Tibial nerve (tissue), 4 donors: Measurements from ENCODE around the gene TARBP2. TPM values are rescaled to one million over a fixed set of nuclear protein-coding genes. Genes with fewer than 3 reads are reported as not detected.
A peak's percentile ranks its signal among the peaks of the same experiment; 100 is the strongest.

Experiments used
- DNase-seq, 2 donors: peaks; one replicate each; pipeline ENCODE4 v3.0.0-alpha.2; 2019; ENCODE audit warnings: low spot score in 2 of 2
- H3K27ac ChIP-seq, 4 donors: fragments of 200-600 bp; sonication (generic) in 3 of 4; one replicate each; pipeline ENCODE4 v1.5.1; 2017 to 2019; ENCODE audit warnings: mild to moderate bottlenecking in 1 of 4
- H3K27me3 ChIP-seq, 2 donors: fragments of 200-600 bp; sonication (generic) in 1 of 2; one replicate each; pipeline versions ENCODE4 v1.5.1 to v1.6.0; 2017 to 2019
- H3K36me3 ChIP-seq, 3 donors: fragments of 200-600 bp; sonication (generic); one replicate each; pipeline ENCODE4 v1.5.1; 2018 to 2019
- H3K4me1 ChIP-seq, 4 donors: fragments of 200-600 bp; sonication (generic) in 3 of 4; one replicate each; pipeline ENCODE4 v1.5.1; 2017 to 2019
- H3K4me3 ChIP-seq, 4 donors: fragments of 200-600 bp; sonication (generic) in 3 of 4; one replicate each; pipeline ENCODE4 v1.5.1; 2017 to 2019; ENCODE audit warnings: mild to moderate bottlenecking in 1 of 4, moderate library complexity in 1 of 4
- H3K9me3 ChIP-seq, 4 donors: fragments of 200-600 bp; sonication (generic) in 3 of 4; one replicate each; pipeline ENCODE4 v1.5.1; 2017 to 2019
- EP300 ChIP-seq, 2 donors: sonication (generic); formaldehyde crosslinking; IDR thresholded peaks; one replicate each; pipeline ENCODE4 v1.6.1; 2017; ENCODE audit warnings: antibody characterized with exemption in 2 of 2, mild to moderate bottlenecking in 1 of 2
- POLR2A ChIP-seq, 2 donors: fragments of 450-650 bp; IDR thresholded peaks; one replicate each; pipeline ENCODE4 v1.6.1; 2017; ENCODE audit warnings: antibody characterized with exemption in 2 of 2, mild to moderate bottlenecking in 2 of 2, moderate library complexity in 2 of 2
- WGBS, 2 donors: methylation state at CpG; one replicate each; pipeline ENCODE4 v1.1.5; 2018; 5-methylcytosine and 5-hydroxymethylcytosine counted together
- total RNA-seq, 4 donors: library from RNA; depleted of rRNA; stranded (reverse); fragments of >200 nt; gene quantifications; one replicate each; pipeline ENCODE4 v1.1.0, GENCODE V29; 2016
- TF ChIP-seq, protein P1 (sequence below), 5 experiments: fragments of 200-600 bp in 3 of 5; fragments of 450-650 bp in 2 of 5; sonication (generic) in 3 of 5; IDR thresholded peaks; one replicate each; pipeline ENCODE4 v1.5.1; 2016 to 2019; ENCODE audit warnings: antibody characterized with exemption in 5 of 5, mild to moderate bottlenecking in 3 of 5, moderate library complexity in 2 of 5

Gene TARBP2
- total RNA-seq, 4 donors from 2014 or later, result 25.3 to 56.4 (median 36.1) TPM

DNA sequence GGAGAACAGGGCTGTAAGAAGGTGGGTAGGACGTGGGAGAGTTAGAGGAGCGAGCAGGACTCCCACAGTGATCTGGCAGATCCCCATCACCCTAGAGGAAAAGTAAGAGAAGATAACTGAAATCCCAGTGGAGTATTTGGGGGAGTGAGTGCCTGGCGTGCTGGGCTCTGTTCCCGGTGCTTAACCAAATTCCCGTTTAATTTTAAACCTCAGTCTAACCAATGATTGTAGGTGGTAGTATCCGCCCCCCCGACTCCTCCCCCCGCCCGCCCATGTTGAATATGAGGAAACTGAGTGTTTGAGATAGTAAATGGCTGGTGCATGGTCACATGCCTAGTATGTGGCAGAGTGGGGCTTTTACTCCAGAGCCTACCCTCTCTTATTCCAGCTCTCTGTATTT is 1.2 kb downstream of the TARBP2 start:
- no peak for DNase-seq
- peak overlapping the region; percentile 94 to 100 (median 98) for H3K27ac ChIP-seq
- no peaks in the 10 kb centered on the region for H3K9me3 ChIP-seq
- H3K27me3 ChIP-seq, result no peaks in the 10 kb centered on the region
- WGBS, 2 donors, result 50 to 53% methylated on average over 9 of the region's 9 CpGs
- peak overlapping the region in 3 of 4 donors; percentile 49 to 77 (median 76) for H3K4me3 ChIP-seq
- H3K36me3 ChIP-seq, result peaks cover 0 to 37% (median 3%) of the 10 kb centered on the region in 3 donors
- peaks cover 2 to 64% (median 24%) of the 10 kb centered on the region in 4 donors for H3K4me1 ChIP-seq
- TF ChIP-seq POLR2A (IDR thresholded peaks at IDR 0.05) (no peak), EP300 (IDR thresholded peaks at IDR 0.05) (no peak)
- TF ChIP-seq, protein P1, sequence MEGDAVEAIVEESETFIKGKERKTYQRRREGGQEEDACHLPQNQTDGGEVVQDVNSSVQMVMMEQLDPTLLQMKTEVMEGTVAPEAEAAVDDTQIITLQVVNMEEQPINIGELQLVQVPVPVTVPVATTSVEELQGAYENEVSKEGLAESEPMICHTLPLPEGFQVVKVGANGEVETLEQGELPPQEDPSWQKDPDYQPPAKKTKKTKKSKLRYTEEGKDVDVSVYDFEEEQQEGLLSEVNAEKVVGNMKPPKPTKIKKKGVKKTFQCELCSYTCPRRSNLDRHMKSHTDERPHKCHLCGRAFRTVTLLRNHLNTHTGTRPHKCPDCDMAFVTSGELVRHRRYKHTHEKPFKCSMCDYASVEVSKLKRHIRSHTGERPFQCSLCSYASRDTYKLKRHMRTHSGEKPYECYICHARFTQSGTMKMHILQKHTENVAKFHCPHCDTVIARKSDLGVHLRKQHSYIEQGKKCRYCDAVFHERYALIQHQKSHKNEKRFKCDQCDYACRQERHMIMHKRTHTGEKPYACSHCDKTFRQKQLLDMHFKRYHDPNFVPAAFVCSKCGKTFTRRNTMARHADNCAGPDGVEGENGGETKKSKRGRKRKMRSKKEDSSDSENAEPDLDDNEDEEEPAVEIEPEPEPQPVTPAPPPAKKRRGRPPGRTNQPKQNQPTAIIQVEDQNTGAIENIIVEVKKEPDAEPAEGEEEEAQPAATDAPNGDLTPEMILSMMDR (IDR thresholded peaks at IDR 0.05), result no peak

DNA sequence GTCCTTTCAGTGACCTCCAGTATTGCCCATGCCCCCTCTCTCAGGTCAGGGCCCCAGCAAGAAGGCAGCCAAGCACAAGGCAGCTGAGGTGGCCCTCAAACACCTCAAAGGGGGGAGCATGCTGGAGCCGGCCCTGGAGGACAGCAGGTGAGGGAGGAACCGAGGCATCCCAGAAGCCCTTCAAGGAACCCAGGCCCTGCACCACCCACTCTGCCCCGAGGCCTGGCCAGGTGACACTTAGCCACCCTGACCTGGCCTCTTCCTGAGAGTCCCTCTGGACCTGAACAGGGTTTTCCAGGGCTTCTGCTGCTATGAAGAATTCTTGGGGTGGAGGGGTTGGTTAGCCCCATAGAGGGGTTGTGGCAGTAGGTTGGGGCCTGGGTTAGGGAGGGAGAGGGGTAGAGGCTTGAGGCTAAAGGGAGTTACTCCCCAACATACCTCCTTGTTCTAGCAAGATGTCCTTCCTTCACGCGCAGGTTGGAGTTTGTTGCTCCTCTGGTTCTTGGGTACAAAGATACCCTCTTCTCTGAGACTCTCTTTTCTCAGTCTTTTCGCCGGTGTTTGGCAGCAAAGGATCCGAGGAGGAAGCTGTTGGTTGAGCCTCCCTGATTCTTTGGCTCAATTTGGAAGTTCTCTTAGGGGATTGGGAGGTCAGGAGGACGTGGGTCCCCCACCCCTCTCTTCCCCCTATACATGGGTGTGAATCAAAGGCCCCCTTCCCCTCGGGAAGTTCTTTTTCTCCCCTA is 2.1 kb downstream of the TARBP2 start:
- WGBS, 2 donors, result 80 to 88% methylated on average over 10 of the region's 10 CpGs
- H3K4me3 ChIP-seq, result no peak overlapping the region
- no peak for TF ChIP-seq EP300 (IDR thresholded peaks at IDR 0.05)
- TF ChIP-seq, protein P1 (IDR thresholded peaks at IDR 0.05), result no peak
- TF ChIP-seq POLR2A (IDR thresholded peaks at IDR 0.05), result no peak
- peaks cover 0 to 40% (median 3%) of the 10 kb centered on the region in 3 donors for H3K36me3 ChIP-seq
- no peaks in the 10 kb centered on the region for H3K27me3 ChIP-seq
- H3K4me1 ChIP-seq, result peaks cover 2 to 56% (median 21%) of the 10 kb centered on the region in 4 donors
- no peaks in the 10 kb centered on the region for H3K9me3 ChIP-seq
- H3K27ac ChIP-seq, result peak overlapping the region in 3 of 4 donors; percentile 64 to 100 (median 98)
- no peak for DNase-seq

DNA sequence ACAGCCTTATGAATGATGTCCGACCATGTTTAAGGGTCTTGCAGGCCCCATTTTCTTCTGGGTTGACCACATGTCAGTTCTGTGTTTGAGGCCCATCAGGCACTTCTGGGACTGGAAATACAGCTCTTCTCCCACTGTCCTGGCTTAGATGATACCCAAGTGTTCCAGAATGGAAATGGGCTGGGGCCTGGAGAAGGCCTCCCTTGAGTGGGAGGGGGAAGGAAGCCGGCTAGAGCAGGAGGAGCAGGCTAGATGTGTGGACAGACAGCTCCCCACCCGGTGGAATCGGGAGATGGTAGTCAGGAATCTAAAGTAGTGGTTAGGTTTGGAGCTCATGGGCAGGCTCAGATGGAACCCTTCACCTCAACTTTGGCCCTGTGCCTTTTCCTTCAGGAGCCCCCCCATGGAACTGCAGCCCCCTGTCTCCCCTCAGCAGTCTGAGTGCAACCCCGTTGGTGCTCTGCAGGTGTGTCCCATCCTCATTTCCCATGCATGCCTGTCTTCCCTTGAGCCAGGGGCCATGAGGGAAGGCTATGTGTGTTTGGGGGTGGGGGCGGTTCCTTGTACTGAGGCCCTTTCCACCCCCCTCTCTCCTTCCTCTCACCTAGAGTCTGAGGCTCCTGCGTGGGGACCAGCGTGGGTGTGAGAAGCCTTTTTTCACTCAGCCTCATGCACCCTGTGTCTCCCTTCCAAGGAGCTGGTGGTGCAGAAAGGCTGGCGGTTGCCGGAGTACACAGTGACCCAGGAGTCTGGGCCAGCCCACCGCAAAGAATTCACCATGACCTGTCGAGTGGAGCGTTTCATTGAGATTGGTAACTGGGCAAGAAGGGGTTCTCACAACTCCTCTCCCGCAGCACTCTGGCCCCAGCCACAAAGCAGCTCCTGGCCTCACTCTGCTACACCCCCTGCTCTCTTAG is 3.2 kb downstream of the TARBP2 start:
- WGBS, 2 donors, result 78 to 79% methylated on average over 14 of the region's 14 CpGs

DNA sequence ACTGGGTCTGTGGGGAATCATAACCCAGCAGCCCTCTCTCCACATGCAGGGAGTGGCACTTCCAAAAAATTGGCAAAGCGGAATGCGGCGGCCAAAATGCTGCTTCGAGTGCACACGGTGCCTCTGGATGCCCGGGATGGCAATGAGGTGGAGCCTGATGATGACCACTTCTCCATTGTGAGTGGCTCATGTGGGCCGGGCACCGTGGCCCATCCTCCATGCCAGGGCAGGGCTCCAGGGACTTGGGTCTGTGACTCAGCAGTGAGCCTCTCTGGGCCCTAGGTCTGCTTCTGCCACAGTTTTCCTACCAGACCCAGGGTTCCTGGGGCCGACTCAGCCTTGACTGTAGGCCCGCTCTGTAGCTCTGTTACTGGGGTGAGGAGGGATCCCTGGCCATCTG is 4.0 kb downstream of the TARBP2 start:
- Histone ChIP-seq H3K4me3 (no peak overlapping the region), H3K9me3 (no peaks in the 10 kb centered on the region), H3K36me3 (peaks cover 0 to 46% (median 3%) of the 10 kb centered on the region in 3 donors), H3K27ac (peak overlapping the region in 2 of 4 donors; percentile 65 to 100), H3K4me1 (peaks cover 2 to 58% (median 25%) of the 10 kb centered on the region in 4 donors), H3K27me3 (no peaks in the 10 kb centered on the region)
- DNase-seq, result no peak
- WGBS, 2 donors, result 64 to 70% methylated on average over 10 of the region's 10 CpGs
- TF ChIP-seq POLR2A (IDR thresholded peaks at IDR 0.05) (no peak), EP300 (IDR thresholded peaks at IDR 0.05) (no peak)
- TF ChIP-seq, protein P1 (IDR thresholded peaks at IDR 0.05), result no peak

More for the DNA sequence above, 3.2 kb downstream of the TARBP2 start:
- DNase-seq, result no peak
- H3K9me3 ChIP-seq, result no peaks in the 10 kb centered on the region
- H3K27ac ChIP-seq, result peak overlapping the region in 2 of 4 donors; percentile 98 to 100
- H3K36me3 ChIP-seq, result peaks cover 0 to 40% (median 3%) of the 10 kb centered on the region in 3 donors
- TF ChIP-seq EP300 (IDR thresholded peaks at IDR 0.05) (no peak), POLR2A (IDR thresholded peaks at IDR 0.05) (no peak)
- TF ChIP-seq, protein P1 (IDR thresholded peaks at IDR 0.05), result no peak
- H3K27me3 ChIP-seq, result no peaks in the 10 kb centered on the region
- H3K4me1 ChIP-seq, result peaks cover 2 to 58% (median 25%) of the 10 kb centered on the region in 4 donors
- H3K4me3 ChIP-seq, result no peak overlapping the region
